ENCODE measurements around the gene NRXN2. TPM values are rescaled to one million over a fixed set of nuclear protein-coding genes. Genes with fewer than 3 reads are reported as not detected.

The NRXN2 gene
- total and polyA plus RNA-seq, 7 donors, result 0.44 to 5.2 (median 1.9) TPM

GRCh38 chr11:64633555-64634159 lies 89.3 kb downstream of the NRXN2 start:
- no peak for ATAC-seq
- peaks cover 0 to 26% (median 17%) of the 10 kb centered on the region in 3 donors for H3K27me3 ChIP-seq (ENCODE audit: insufficient read depth in 3 of 3, low read length in 2 of 3)

DNA sequence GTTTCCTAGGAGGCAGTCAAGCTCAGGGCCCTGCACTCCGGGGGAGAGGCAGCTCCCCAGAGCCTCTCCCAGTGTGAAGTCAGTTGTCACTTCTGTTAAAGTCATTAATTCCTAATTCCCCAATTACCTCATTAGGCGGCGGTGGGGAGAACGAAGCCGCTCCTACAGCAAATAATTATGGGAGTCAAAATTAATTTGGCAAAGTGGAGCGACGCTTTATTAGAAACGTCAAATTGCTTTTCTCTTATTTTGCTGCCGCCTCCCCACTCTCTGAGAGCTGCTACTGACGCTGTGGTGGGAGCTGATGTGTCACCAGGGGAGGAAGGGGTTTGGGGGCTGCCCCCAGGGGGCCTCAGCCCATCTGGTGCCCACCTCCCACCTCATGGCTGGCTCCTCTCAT lies 90.3 kb downstream of the NRXN2 start:
- Histone ChIP-seq H3K36me3 (ENCODE audit: insufficient read depth in 1 of 2, low read depth in 1 of 2) (no peaks in the 10 kb centered on the region), H3K4me1 (no peaks in the 10 kb centered on the region), H3K9me3 (no peaks in the 10 kb centered on the region), H3K4me3 (no peak overlapping the region), H3K27ac (no peak overlapping the region), H3K27me3 (ENCODE audit: insufficient read depth in 3 of 3, low read length in 2 of 3) (peaks cover 0 to 16% (median 8%) of the 10 kb centered on the region in 3 donors)
- ATAC-seq (no peak), DNase-seq (no peak)
- intact Hi-C loops (cut with DNase I), result no loop called here
- TF ChIP-seq, protein P1, sequence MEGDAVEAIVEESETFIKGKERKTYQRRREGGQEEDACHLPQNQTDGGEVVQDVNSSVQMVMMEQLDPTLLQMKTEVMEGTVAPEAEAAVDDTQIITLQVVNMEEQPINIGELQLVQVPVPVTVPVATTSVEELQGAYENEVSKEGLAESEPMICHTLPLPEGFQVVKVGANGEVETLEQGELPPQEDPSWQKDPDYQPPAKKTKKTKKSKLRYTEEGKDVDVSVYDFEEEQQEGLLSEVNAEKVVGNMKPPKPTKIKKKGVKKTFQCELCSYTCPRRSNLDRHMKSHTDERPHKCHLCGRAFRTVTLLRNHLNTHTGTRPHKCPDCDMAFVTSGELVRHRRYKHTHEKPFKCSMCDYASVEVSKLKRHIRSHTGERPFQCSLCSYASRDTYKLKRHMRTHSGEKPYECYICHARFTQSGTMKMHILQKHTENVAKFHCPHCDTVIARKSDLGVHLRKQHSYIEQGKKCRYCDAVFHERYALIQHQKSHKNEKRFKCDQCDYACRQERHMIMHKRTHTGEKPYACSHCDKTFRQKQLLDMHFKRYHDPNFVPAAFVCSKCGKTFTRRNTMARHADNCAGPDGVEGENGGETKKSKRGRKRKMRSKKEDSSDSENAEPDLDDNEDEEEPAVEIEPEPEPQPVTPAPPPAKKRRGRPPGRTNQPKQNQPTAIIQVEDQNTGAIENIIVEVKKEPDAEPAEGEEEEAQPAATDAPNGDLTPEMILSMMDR (IDR thresholded peaks at IDR 0.05), result no peak
- WGBS, 3 donors, result 75 to 83% (median 80%) methylated on average over 10 of the region's 10 CpGs

More at GRCh38 chr11:64633555-64634159, 89.3 kb downstream of the NRXN2 start:
- H3K27ac ChIP-seq, result no peak overlapping the region
- no peak overlapping the region for H3K4me3 ChIP-seq
- H3K4me1 ChIP-seq, result no peaks in the 10 kb centered on the region
- H3K9me3 ChIP-seq, result no peaks in the 10 kb centered on the region
- 85 to 93% (median 90%) methylated on average over 7 of the region's 7 CpGs for WGBS, 3 donors
- TF ChIP-seq, protein P1 (IDR thresholded peaks at IDR 0.05), result no peak
- DNase-seq, result no peak
- H3K36me3 ChIP-seq (ENCODE audit: insufficient read depth in 1 of 2, low read depth in 1 of 2), result no peaks in the 10 kb centered on the region
- intact Hi-C loops (cut with DNase I), result no loop called here

- H3K36me3 ChIP-seq (ENCODE audit: insufficient read depth in 1 of 2, low read depth in 1 of 2), result no peaks in the 10 kb centered on the region
- H3K4me3 ChIP-seq, result no peak overlapping the region
- DNase-seq (no peak), ATAC-seq (no peak)
- no peaks in the 10 kb centered on the region for H3K4me1 ChIP-seq
- no peaks in the 10 kb centered on the region for H3K9me3 ChIP-seq
- peaks cover 0 to 13% (median 6%) of the 10 kb centered on the region in 3 donors for H3K27me3 ChIP-seq (ENCODE audit: insufficient read depth in 3 of 3, low read length in 2 of 3)
- H3K27ac ChIP-seq, result no peak overlapping the region
- WGBS, 3 donors, result 71 to 83% (median 76%) methylated on average over 6 of the region's 6 CpGs
- TF ChIP-seq, protein P1 (IDR thresholded peaks at IDR 0.05), result no peak
- intact Hi-C loops (cut with DNase I), result no loop called here
Measured at GRCh38 chr11:64632237-64632636, 90.8 kb downstream of the NRXN2 start.

GRCh38 chr11:64631675-64632074 lies 91.3 kb downstream of the NRXN2 start:
- 89 to 91% (median 89%) methylated on average over 4 of the region's 4 CpGs for WGBS, 3 donors
- DNase-seq (no peak), ATAC-seq (no peak)
- TF ChIP-seq, protein P1 (IDR thresholded peaks at IDR 0.05), result no peak
- H3K9me3 ChIP-seq, result no peaks in the 10 kb centered on the region
- no peak overlapping the region for H3K27ac ChIP-seq
- intact Hi-C loops (cut with DNase I), result no loop called here
- no peaks in the 10 kb centered on the region for H3K4me1 ChIP-seq
- H3K4me3 ChIP-seq, result no peak overlapping the region
- H3K36me3 ChIP-seq (ENCODE audit: insufficient read depth in 1 of 2, low read depth in 1 of 2), result no peaks in the 10 kb centered on the region
- H3K27me3 ChIP-seq (ENCODE audit: insufficient read depth in 3 of 3, low read length in 2 of 3), result peaks cover 0 to 8% (median 3%) of the 10 kb centered on the region in 3 donors
